Type B pancreatic cell (in vitro differentiated cells): ENCODE results near the gene ANKRD29. TPM values are rescaled to one million over a fixed set of nuclear protein-coding genes. Genes with fewer than 3 reads are reported as not detected.
A peak's percentile ranks its signal among the peaks of the same experiment; 100 is the strongest.

ENCODE experiments used
- DNase-seq: peaks from one replicate; pipeline ENCODE4 v3.0.0; 2021; ENCODE audit warnings: mixed read lengths; ENCODE audit not compliant: unreplicated experiment; ENCODE audit errors: extremely low spot score
- H3K27ac Mint-ChIP-seq: 2 replicates; pipeline ENCODE4 v1.8.0; 2021; ENCODE audit warnings: mild to moderate bottlenecking, mixed read lengths
- H3K27me3 Mint-ChIP-seq: 2 replicates; pipeline ENCODE4 v1.8.0; 2021; ENCODE audit warnings: mixed read lengths
- H3K36me3 Mint-ChIP-seq: 2 replicates; pipeline ENCODE4 v1.8.0; 2021; ENCODE audit warnings: mixed read lengths
- H3K4me1 Mint-ChIP-seq: one replicate; pipeline ENCODE4 v1.8.0; 2021; ENCODE audit warnings: mixed read lengths; ENCODE audit not compliant: unreplicated experiment
- H3K4me3 Mint-ChIP-seq: 2 replicates; pipeline ENCODE4 v1.8.0; 2021; ENCODE audit warnings: mild to moderate bottlenecking, mixed read lengths
- H3K9me3 Mint-ChIP-seq: 2 replicates; pipeline ENCODE4 v1.8.0; 2021; ENCODE audit warnings: mixed read lengths
- CTCF ChIP-seq: fragments of 200-600 bp; sonication (generic); conservative IDR thresholded peaks from 2 replicates; pipeline ENCODE4 v1.5.0; 2021; ENCODE audit warnings: antibody characterized with exemption, mild to moderate bottlenecking
- total RNA-seq: library from RNA; stranded (reverse); gene quantifications from 2 replicates; pipeline ENCODE4 v1.2.1, GENCODE V29; 2021; ENCODE audit warnings: low replicate concordance

Gene ANKRD29
- total RNA-seq, 1 donor from 2014 or later, result 3.5 TPM

GRCh38 chr18:23689616-23690504 is 27.1 kb upstream of the ANKRD29 start:
- peaks cover 49% of the 10 kb centered on the region for H3K27me3 Mint-ChIP-seq
- peak overlapping the region; percentile 31 for H3K27ac Mint-ChIP-seq
- peak; percentile 71 for DNase-seq
- peaks cover 4% of the 10 kb centered on the region for H3K36me3 Mint-ChIP-seq
- TF ChIP-seq CTCF, result no peak
- no peaks in the 10 kb centered on the region for H3K4me1 Mint-ChIP-seq
- H3K9me3 Mint-ChIP-seq, result no peaks in the 10 kb centered on the region
- H3K4me3 Mint-ChIP-seq, result peak overlapping the region; percentile 80

- Mint-ChIP-seq H3K27me3 (peaks cover 55% of the 10 kb centered on the region), H3K36me3 (peaks cover 4% of the 10 kb centered on the region), H3K27ac (peak within 1 kb of the TSS; percentile 67), H3K4me1 (no peaks in the 10 kb centered on the region), H3K9me3 (no peaks in the 10 kb centered on the region), H3K4me3 (peak within 1 kb of the TSS; percentile 89)
- no peak for TF ChIP-seq CTCF
- peak; percentile 72 for DNase-seq
These were observed 26.4 kb upstream of the ANKRD29 start, which contains the start of gene LAMA3 for GRCh38 chr18:23689031-23689615. Gene LAMA3 (plus strand): TSS chr18:23689453. CDS start chr18:23689684, 231 bp downstream.

GRCh38 chr18:23688528-23688927 is 25.8 kb upstream of the ANKRD29 start:
- peaks cover 58% of the 10 kb centered on the region for H3K27me3 Mint-ChIP-seq
- no peak for DNase-seq
- H3K9me3 Mint-ChIP-seq, result no peaks in the 10 kb centered on the region
- peak overlapping the region; percentile 89 for H3K4me3 Mint-ChIP-seq
- peaks cover 4% of the 10 kb centered on the region for H3K36me3 Mint-ChIP-seq
- no peaks in the 10 kb centered on the region for H3K4me1 Mint-ChIP-seq
- H3K27ac Mint-ChIP-seq, result peak overlapping the region; percentile 67
- TF ChIP-seq CTCF, result no peak

- no peak for TF ChIP-seq CTCF
- no peaks in the 10 kb centered on the region for H3K4me1 Mint-ChIP-seq
- H3K27me3 Mint-ChIP-seq, result peaks cover 57% of the 10 kb centered on the region
- peaks cover 4% of the 10 kb centered on the region for H3K36me3 Mint-ChIP-seq
- no peak overlapping the region for H3K4me3 Mint-ChIP-seq
- no peaks in the 10 kb centered on the region for H3K9me3 Mint-ChIP-seq
- no peak for DNase-seq
- H3K27ac Mint-ChIP-seq, result no peak overlapping the region
These were observed 21.9 kb upstream of the ANKRD29 start for GRCh38 chr18:23684515-23685197.

GRCh38 chr18:23683671-23684070 is 21.0 kb upstream of the ANKRD29 start:
- H3K27ac Mint-ChIP-seq, result no peak overlapping the region
- no peak for DNase-seq
- no peak for TF ChIP-seq CTCF
- H3K36me3 Mint-ChIP-seq, result peaks cover 4% of the 10 kb centered on the region
- no peaks in the 10 kb centered on the region for H3K4me1 Mint-ChIP-seq
- H3K4me3 Mint-ChIP-seq, result no peak overlapping the region
- peaks cover 58% of the 10 kb centered on the region for H3K27me3 Mint-ChIP-seq
- no peaks in the 10 kb centered on the region for H3K9me3 Mint-ChIP-seq
